GM12878 (cell line): Measurements from ENCODE around the gene MESP2. TPM values are rescaled to one million over a fixed set of nuclear protein-coding genes. Genes with fewer than 3 reads are reported as not detected.

Experiments used
- ATAC-seq: fragments of 200-7000 bp; cut with Tn5 transposase; 3 replicates; pipeline ENCODE4 v1.9.1; 2020; ENCODE audit warnings: mild to moderate bottlenecking, moderate library complexity
- BruUV-seq: library from RNA; stranded (reverse); fragments of 400-500 nt; replicated peaks from 2 replicates; lab custom pipeline; 2021; lab: Mats Ljungman, UMichigan
- CTCF ChIA-PET: fragments of 300-600 bp; sonication (Branson Sonifier 250); formaldehyde crosslinking; extraction: SDS; loops from one replicate; lab custom pipeline; 2021; ENCODE audit warnings: inconsistent platforms; lab: Yijun Ruan, JAX
- POLR2A ChIA-PET: fragments of 350-600 bp; formaldehyde crosslinking; extraction: SDS; loops from one replicate; lab custom pipeline; 2021; ENCODE audit warnings: inconsistent platforms; lab: Charles Lee
- RAD21 ChIA-PET: fragments of 300-600 bp; sonication (Branson Sonifier 250); formaldehyde crosslinking; loops from one replicate; lab custom pipeline; 2023; ENCODE audit warnings: antibody characterized with exemption; ENCODE audit not compliant: unreplicated experiment; lab: Charles Lee
- SMC1A ChIA-PET: fragments of 300-600 bp; sonication (Branson Sonifier 250); formaldehyde crosslinking; loops from one replicate; lab custom pipeline; 2023; ENCODE audit not compliant: unreplicated experiment, uncharacterized antibody; lab: Charles Lee
- DNase-seq: peaks from one replicate; pipeline ENCODE4 v3.0.0-alpha.2; 2011; ENCODE audit warnings: low read depth, low spot score
- FAIRE-seq: peaks from 3 replicates; lab custom pipeline; 2011; peaks lifted over from hg19 to GRCh38; lab: Jason Lieb, UNC
- H2AFZ ChIP-seq: 2 replicates; pipeline ENCODE4 v1.6.0; 2011; ENCODE audit warnings: low read depth, low read length, control low read depth; ENCODE audit not compliant: control insufficient read depth
- H3K27ac ChIP-seq: 2 replicates; pipeline ENCODE4 v1.5.1; 2011; ENCODE audit warnings: control low read depth; ENCODE audit not compliant: control insufficient read depth, insufficient read depth
- H3K27me3 ChIP-seq, 2 experiments: replicated peaks in 1 of 2; 2 replicates each; pipeline versions ENCODE4 v1.6.0 to v1.6.1; 2011; ENCODE audit warnings: low read length in 1 of 2; ENCODE audit not compliant: control insufficient read depth in 2 of 2, insufficient read depth in 2 of 2
- H3K36me3 ChIP-seq, 2 experiments: 2 replicates each; pipeline ENCODE4 v1.5.1; 2011; ENCODE audit warnings: low read length in 1 of 2; ENCODE audit not compliant: control insufficient read depth in 2 of 2, insufficient read depth in 2 of 2
- H3K4me1 ChIP-seq: 2 replicates; pipeline ENCODE4 v1.6.1; 2011; ENCODE audit warnings: mild to moderate bottlenecking, low read length, moderate library complexity, mixed read lengths; ENCODE audit not compliant: control insufficient read depth, insufficient read depth
- H3K4me2 ChIP-seq: 2 replicates; pipeline ENCODE4 v1.6.0; 2011; ENCODE audit warnings: control low read depth; ENCODE audit not compliant: control insufficient read depth, insufficient read depth
- H3K4me3 ChIP-seq: fragments of 200-600 bp; sonication (generic); 2 replicates; pipeline ENCODE4 v1.5.1; 2016
- H3K79me2 ChIP-seq: 2 replicates; pipeline ENCODE4 v1.6.0; 2011; ENCODE audit warnings: low read length; ENCODE audit not compliant: control insufficient read depth, insufficient read depth
- H3K9ac ChIP-seq: 2 replicates; pipeline ENCODE4 v1.8.0; 2011; ENCODE audit warnings: low read length, control low read depth, mixed read lengths; ENCODE audit not compliant: control insufficient read depth, insufficient read depth
- H3K9me3 ChIP-seq: replicated peaks from 3 replicates; pipeline ENCODE4 v1.5.1; 2011; ENCODE audit warnings: mild to moderate bottlenecking, low read length; ENCODE audit not compliant: control insufficient read depth, insufficient read depth
- H4K20me1 ChIP-seq: 2 replicates; pipeline ENCODE4 v1.6.0; 2011; ENCODE audit not compliant: control insufficient read depth, insufficient read depth
- BMI1 ChIP-seq: fragments of 450-650 bp; IDR thresholded peaks from 2 replicates; pipeline ENCODE4 v1.6.1; 2016; ENCODE audit warnings: mild to moderate bottlenecking, moderate library complexity, borderline replicate concordance
- HDAC2 ChIP-seq: fragments of 200-600 bp; sonication (generic); IDR thresholded peaks from 2 replicates; pipeline ENCODE4 v1.6.1; 2017
- JUNB ChIP-seq: IDR thresholded peaks from 2 replicates; pipeline ENCODE4 v1.6.1; 2016; ENCODE audit warnings: antibody characterized with exemption, mild to moderate bottlenecking
- KLF5 ChIP-seq: fragments of 450-650 bp; IDR thresholded peaks from 2 replicates; pipeline ENCODE4 v1.6.1; 2014; ENCODE audit warnings: mild to moderate bottlenecking; ENCODE audit not compliant: partially characterized antibody
- MYB ChIP-seq: fragments of 150-350 bp; IDR thresholded peaks from 2 replicates; pipeline ENCODE4 v1.6.1; 2014; ENCODE audit warnings: mild to moderate bottlenecking, low read depth, low read length, borderline replicate concordance
- NFIC ChIP-seq: IDR thresholded peaks from 2 replicates; pipeline ENCODE4 v1.6.1; 2012; ENCODE audit warnings: low read depth, mild to moderate bottlenecking, inconsistent platforms, low read length, moderate library complexity
- NR2C2 ChIP-seq: IDR thresholded peaks from 2 replicates; pipeline ENCODE4 v1.6.1; 2011; ENCODE audit warnings: borderline replicate concordance, low read depth; ENCODE audit not compliant: control insufficient read depth, insufficient read length
- POLR2AphosphoS2 ChIP-seq: IDR thresholded peaks from 2 replicates; pipeline ENCODE4 v1.6.1; 2011; ENCODE audit warnings: low read depth, mild to moderate bottlenecking, low read length, improper control_type of control experiment, moderate library complexity
- SMC3 ChIP-seq: IDR thresholded peaks from 2 replicates; pipeline ENCODE4 v1.6.1; 2011; ENCODE audit warnings: low read length, improper control_type of control experiment, borderline replicate concordance
- TAF1 ChIP-seq: IDR thresholded peaks from 2 replicates; pipeline ENCODE4 v1.6.1; 2011; ENCODE audit warnings: mild to moderate bottlenecking, low read depth, low read length, borderline replicate concordance
- TCF12 ChIP-seq: IDR thresholded peaks from 2 replicates; pipeline ENCODE4 v1.6.1; 2011; ENCODE audit warnings: low read depth, mild to moderate bottlenecking, low read length
- WGBS: methylation state at CpG from one replicate; pipeline ENCODE4 v1.1.6; 2016; ENCODE audit warnings: low lambda C conversion rate; ENCODE audit not compliant: insufficient replicate concordance, insufficient coverage; ENCODE audit errors: missing lambda C conversion rate; 5-methylcytosine and 5-hydroxymethylcytosine counted together
- in situ Hi-C: fragments of 300-500 bp; cut with MboI; formaldehyde crosslinking; loops from 9 replicates; pipeline ENCODE4 v1.14.3; 2018; ENCODE audit warnings: mixed read lengths
- intact Hi-C: fragments of 100-400 bp; cut with micrococcal nuclease; formaldehyde crosslinking; loops from one replicate; pipeline ENCODE4 v1.14.2; 2022; ENCODE audit not compliant: unreplicated experiment
- polyA plus RNA-seq, 11 experiments: library from polyadenylated mRNA; depleted of rRNA in 4 of 11; unstranded in 6 of 11; stranded (reverse) in 5 of 11; fragments of >200 nt; fragmentation: Nextera tagmentation in 4 of 11; fragmentation: Illumina TruSeq in 1 of 11; extraction: Ambion mirVana in 4 of 11; extraction: Trizol in 1 of 11; gene quantifications; 1 replicate in 1 of 11; 2 replicates in 10 of 11; pipeline versions ENCODE4 v1.2.1 to v1.2.3, GENCODE V29; 2011 to 2016; ENCODE audit warnings: inconsistent platforms in 2 of 11, missing spikeins in 2 of 11, low read depth in 1 of 11
- total RNA-seq, 4 experiments: library from RNA; depleted of rRNA in 3 of 4; stranded (reverse); fragments of >200 nt in 3 of 4; fragmentation: Illumina TruSeq in 1 of 4; extraction: Trizol in 1 of 4; gene quantifications; 2 replicates each; pipeline versions ENCODE4 v1.2.1 to v1.2.3, GENCODE V29; 2013 to 2021
- TF ChIP-seq, protein P1 (sequence below): fragments of 450-650 bp; IDR thresholded peaks from 2 replicates; pipeline ENCODE4 v1.6.1; 2014; ENCODE audit warnings: mild to moderate bottlenecking
- TF ChIP-seq, protein P2 (sequence below): fragments of 150-350 bp; IDR thresholded peaks from 2 replicates; pipeline ENCODE4 v1.6.1; 2016; ENCODE audit warnings: low read depth, low read length
- TF ChIP-seq, protein P3 (sequence below): fragments of 450-650 bp; IDR thresholded peaks from 2 replicates; pipeline ENCODE4 v1.6.1; 2017; ENCODE audit warnings: mild to moderate bottlenecking, moderate library complexity

Gene MESP2
- total and polyA plus RNA-seq, 10 of the 15 experiments (the other 5 are each of a cell fraction or from before 2014, with no cell fraction given): 0.04 TPM; not detected in 9

DNA sequence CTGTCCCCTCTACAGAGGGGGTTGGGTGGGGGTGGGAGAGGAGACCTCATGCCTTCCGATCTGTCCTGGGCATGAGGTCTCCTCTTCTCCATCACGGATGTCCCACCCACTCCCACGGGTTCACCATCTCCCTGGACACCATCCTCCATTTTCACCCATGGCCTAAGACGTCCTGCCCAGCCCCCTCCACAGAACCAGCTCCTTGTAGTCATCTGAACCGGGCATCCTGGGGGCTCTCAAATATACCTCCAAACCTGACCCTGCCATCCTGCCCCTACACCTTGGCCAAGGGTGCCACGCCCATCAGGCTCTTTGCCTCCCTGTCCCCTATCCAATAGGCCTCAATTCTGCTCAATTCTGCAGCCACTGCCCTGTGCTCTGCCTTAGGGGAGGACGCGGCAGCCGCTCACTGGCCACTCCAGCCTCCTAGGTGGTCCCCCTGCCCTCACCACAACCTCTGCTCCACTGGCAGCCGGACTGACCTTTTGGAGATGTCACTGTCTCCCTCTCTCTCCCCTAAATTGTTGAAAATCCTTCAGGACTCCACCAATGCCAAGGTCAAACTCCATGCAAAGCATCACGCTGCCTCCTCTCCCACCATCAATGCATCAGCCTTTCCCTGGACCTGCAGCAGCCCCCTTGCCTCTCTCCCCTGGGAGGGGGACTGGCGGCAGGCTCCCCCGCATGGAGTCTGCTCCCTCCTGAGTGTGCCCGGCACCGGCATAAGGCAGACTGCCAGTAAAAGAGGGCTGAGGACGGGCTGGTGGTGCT, 47.9 kb downstream of the MESP2 start:
- Histone ChIP-seq H3K9ac (no peak overlapping the region), H2AFZ (no peak overlapping the region), H3K4me3 (no peak overlapping the region), H3K27ac (no peak overlapping the region), H3K36me3 (no peaks in the 10 kb centered on the region), H3K9me3 (no peaks in the 10 kb centered on the region), H3K4me2 (no peak overlapping the region), H4K20me1 (no peaks in the 10 kb centered on the region), H3K27me3 (no peaks in the 10 kb centered on the region), H3K4me1 (peaks cover 6% of the 10 kb centered on the region), H3K79me2 (no peaks in the 10 kb centered on the region)
- in situ Hi-C loops (no loop called here), intact Hi-C loops (loop anchor here (10.0 kb wide), 1 partner anchor 69 kb away; the partner anchor contains the start of gene MESP1)
- WGBS: 61% methylated on average over 16 of the region's 16 CpGs
- ChIA-PET POLR2A (no interaction called here), CTCF (no interaction called here), RAD21 (no interaction called here), SMC1A (no interaction called here)
- no peak for DNase-seq
- ATAC-seq: no peak
- no peak for FAIRE-seq
- BruUV-seq: no TSS peak
- TF ChIP-seq SMC3 (no peak), MYB (no peak), NFIC (no peak), TAF1 (no peak), BMI1 (no peak), TCF12 (no peak), POLR2AphosphoS2 (no peak), HDAC2 (no peak), JUNB (no peak), KLF5 (no peak), NR2C2 (no peak)
- TF ChIP-seq, protein P1, sequence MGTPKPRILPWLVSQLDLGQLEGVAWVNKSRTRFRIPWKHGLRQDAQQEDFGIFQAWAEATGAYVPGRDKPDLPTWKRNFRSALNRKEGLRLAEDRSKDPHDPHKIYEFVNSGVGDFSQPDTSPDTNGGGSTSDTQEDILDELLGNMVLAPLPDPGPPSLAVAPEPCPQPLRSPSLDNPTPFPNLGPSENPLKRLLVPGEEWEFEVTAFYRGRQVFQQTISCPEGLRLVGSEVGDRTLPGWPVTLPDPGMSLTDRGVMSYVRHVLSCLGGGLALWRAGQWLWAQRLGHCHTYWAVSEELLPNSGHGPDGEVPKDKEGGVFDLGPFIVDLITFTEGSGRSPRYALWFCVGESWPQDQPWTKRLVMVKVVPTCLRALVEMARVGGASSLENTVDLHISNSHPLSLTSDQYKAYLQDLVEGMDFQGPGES: no peak
- TF ChIP-seq, protein P2, sequence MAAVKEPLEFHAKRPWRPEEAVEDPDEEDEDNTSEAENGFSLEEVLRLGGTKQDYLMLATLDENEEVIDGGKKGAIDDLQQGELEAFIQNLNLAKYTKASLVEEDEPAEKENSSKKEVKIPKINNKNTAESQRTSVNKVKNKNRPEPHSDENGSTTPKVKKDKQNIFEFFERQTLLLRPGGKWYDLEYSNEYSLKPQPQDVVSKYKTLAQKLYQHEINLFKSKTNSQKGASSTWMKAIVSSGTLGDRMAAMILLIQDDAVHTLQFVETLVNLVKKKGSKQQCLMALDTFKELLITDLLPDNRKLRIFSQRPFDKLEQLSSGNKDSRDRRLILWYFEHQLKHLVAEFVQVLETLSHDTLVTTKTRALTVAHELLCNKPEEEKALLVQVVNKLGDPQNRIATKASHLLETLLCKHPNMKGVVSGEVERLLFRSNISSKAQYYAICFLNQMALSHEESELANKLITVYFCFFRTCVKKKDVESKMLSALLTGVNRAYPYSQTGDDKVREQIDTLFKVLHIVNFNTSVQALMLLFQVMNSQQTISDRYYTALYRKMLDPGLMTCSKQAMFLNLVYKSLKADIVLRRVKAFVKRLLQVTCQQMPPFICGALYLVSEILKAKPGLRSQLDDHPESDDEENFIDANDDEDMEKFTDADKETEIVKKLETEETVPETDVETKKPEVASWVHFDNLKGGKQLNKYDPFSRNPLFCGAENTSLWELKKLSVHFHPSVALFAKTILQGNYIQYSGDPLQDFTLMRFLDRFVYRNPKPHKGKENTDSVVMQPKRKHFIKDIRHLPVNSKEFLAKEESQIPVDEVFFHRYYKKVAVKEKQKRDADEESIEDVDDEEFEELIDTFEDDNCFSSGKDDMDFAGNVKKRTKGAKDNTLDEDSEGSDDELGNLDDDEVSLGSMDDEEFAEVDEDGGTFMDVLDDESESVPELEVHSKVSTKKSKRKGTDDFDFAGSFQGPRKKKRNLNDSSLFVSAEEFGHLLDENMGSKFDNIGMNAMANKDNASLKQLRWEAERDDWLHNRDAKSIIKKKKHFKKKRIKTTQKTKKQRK: no peak
- TF ChIP-seq, protein P3, sequence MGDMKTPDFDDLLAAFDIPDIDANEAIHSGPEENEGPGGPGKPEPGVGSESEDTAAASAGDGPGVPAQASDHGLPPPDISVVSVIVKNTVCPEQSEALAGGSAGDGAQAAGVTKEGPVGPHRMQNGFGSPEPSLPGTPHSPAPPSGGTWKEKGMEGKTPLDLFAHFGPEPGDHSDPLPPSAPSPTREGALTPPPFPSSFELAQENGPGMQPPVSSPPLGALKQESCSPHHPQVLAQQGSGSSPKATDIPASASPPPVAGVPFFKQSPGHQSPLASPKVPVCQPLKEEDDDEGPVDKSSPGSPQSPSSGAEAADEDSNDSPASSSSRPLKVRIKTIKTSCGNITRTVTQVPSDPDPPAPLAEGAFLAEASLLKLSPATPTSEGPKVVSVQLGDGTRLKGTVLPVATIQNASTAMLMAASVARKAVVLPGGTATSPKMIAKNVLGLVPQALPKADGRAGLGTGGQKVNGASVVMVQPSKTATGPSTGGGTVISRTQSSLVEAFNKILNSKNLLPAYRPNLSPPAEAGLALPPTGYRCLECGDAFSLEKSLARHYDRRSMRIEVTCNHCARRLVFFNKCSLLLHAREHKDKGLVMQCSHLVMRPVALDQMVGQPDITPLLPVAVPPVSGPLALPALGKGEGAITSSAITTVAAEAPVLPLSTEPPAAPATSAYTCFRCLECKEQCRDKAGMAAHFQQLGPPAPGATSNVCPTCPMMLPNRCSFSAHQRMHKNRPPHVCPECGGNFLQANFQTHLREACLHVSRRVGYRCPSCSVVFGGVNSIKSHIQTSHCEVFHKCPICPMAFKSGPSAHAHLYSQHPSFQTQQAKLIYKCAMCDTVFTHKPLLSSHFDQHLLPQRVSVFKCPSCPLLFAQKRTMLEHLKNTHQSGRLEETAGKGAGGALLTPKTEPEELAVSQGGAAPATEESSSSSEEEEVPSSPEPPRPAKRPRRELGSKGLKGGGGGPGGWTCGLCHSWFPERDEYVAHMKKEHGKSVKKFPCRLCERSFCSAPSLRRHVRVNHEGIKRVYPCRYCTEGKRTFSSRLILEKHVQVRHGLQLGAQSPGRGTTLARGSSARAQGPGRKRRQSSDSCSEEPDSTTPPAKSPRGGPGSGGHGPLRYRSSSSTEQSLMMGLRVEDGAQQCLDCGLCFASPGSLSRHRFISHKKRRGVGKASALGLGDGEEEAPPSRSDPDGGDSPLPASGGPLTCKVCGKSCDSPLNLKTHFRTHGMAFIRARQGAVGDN: no peak
